Measurements from ENCODE around the gene KIF16B. TPM values are rescaled to one million over a fixed set of nuclear protein-coding genes. Genes with fewer than 3 reads are reported as not detected.

The KIF16B gene
- total and polyA plus RNA-seq, 2 experiments from 2014 or later = 6.5 to 11.1 TPM

DNA sequence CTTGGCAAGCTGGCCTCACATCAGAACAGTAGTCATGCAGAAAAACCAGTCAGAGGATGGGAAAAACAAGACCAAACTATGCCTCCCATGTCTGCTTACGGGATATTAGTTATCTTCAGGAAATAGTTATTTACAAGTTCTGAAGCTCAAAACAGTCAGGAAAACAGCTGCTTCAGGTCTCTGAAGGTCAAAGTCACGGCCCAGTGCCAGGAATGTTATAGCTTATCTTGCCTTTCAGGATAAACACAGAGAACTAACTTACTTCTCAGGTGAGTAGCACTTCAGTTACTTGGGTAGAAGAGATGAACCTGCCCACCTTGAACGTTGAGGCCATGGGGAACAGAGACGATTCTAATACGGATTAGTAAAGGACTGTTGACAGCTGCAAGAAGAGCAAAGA is 310.7 kb downstream of the KIF16B start (continued):
- TF ChIP-seq POLR2AphosphoS5 (IDR thresholded peaks at IDR 0.05; ENCODE audit: low read depth) (no peak), JUNB (IDR thresholded peaks at IDR 0.05; ENCODE audit: unreplicated experiment) (no peak)
- TF ChIP-seq, protein P1, sequence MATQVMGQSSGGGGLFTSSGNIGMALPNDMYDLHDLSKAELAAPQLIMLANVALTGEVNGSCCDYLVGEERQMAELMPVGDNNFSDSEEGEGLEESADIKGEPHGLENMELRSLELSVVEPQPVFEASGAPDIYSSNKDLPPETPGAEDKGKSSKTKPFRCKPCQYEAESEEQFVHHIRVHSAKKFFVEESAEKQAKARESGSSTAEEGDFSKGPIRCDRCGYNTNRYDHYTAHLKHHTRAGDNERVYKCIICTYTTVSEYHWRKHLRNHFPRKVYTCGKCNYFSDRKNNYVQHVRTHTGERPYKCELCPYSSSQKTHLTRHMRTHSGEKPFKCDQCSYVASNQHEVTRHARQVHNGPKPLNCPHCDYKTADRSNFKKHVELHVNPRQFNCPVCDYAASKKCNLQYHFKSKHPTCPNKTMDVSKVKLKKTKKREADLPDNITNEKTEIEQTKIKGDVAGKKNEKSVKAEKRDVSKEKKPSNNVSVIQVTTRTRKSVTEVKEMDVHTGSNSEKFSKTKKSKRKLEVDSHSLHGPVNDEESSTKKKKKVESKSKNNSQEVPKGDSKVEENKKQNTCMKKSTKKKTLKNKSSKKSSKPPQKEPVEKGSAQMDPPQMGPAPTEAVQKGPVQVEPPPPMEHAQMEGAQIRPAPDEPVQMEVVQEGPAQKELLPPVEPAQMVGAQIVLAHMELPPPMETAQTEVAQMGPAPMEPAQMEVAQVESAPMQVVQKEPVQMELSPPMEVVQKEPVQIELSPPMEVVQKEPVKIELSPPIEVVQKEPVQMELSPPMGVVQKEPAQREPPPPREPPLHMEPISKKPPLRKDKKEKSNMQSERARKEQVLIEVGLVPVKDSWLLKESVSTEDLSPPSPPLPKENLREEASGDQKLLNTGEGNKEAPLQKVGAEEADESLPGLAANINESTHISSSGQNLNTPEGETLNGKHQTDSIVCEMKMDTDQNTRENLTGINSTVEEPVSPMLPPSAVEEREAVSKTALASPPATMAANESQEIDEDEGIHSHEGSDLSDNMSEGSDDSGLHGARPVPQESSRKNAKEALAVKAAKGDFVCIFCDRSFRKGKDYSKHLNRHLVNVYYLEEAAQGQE (IDR thresholded peaks at IDR 0.05; ENCODE audit: unreplicated experiment) = no peak
- TF ChIP-seq, protein P2, sequence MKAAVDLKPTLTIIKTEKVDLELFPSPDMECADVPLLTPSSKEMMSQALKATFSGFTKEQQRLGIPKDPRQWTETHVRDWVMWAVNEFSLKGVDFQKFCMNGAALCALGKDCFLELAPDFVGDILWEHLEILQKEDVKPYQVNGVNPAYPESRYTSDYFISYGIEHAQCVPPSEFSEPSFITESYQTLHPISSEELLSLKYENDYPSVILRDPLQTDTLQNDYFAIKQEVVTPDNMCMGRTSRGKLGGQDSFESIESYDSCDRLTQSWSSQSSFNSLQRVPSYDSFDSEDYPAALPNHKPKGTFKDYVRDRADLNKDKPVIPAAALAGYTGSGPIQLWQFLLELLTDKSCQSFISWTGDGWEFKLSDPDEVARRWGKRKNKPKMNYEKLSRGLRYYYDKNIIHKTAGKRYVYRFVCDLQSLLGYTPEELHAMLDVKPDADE (IDR thresholded peaks at IDR 0.05) = no peak

DNA sequence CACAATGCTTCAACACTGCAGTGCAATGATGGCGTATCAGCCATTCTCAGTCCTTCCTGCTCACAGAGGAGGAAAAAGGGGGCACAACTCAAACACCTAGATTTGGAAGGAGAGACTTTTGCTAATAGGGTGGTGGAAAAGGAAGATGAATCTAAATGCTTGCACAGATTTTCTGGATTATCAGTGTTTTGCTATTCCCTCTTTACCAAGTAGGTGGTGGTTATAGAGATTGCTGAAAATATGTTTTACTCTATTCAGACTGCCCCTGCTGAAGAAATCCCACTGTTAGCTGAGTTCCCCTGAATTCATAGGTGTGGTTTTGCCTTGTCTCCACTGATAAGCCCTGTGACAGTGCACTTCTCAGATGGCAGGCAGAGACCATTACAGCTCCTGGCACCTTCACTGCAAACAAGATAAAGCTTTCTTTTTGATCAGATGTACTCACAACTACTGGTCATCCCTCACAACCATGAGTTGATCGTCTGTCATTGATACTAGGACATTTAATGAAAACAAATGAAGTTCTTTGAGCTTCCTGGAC is 311.4 kb downstream of the KIF16B start:
- no peaks in the 10 kb centered on the region for H3K79me2 ChIP-seq (replicated peaks; ENCODE audit: insufficient read depth)
- Mint-ChIP-seq H3K9me3 (peaks cover 13% of the 10 kb centered on the region), H3K4me1 (no peaks in the 10 kb centered on the region), H3K36me3 (ENCODE audit: low read depth) (peaks cover 14% of the 10 kb centered on the region), H3K27me3 (ENCODE audit: insufficient read depth, low read depth, poor library complexity) (no peaks in the 10 kb centered on the region), H3K4me3 (no peak overlapping the region), H3K27ac (no peak overlapping the region)
- TF ChIP-seq, protein P2 (IDR thresholded peaks at IDR 0.05) = no peak
- TF ChIP-seq CREB1 (CRISPR knock-in tag; IDR thresholded peaks at IDR 0.05; ENCODE audit: low read depth) = no peak
- no peak for TF ChIP-seq POLR2AphosphoS5 (IDR thresholded peaks at IDR 0.05; ENCODE audit: low read depth)
- TF ChIP-seq CTCF (conservative IDR thresholded peaks at IDR 0.05; ENCODE audit: low read depth in 2 of 2) = no peak
- TF ChIP-seq NANOG (IDR thresholded peaks at IDR 0.05; ENCODE audit: borderline replicate concordance) = no peak
- H3K27ac ChIP-seq (ENCODE audit: low read depth) = no peak overlapping the region
- H3K4me1 ChIP-seq (ENCODE audit: insufficient read depth) = no peaks in the 10 kb centered on the region
- H3F3A ChIP-seq (replicated peaks; ENCODE audit: low read depth) = no peaks in the 10 kb centered on the region
- no peak for DNase-seq (ENCODE audit: low spot score)
- no peak for ATAC-seq
- H2AFZ ChIP-seq = peak overlapping the region; percentile 43; the same call in 1 of the 2 replicates
- H3K9me2 ChIP-seq (ENCODE audit: insufficient read depth) = peaks cover 3% of the 10 kb centered on the region; the same call in 1 of the 2 replicates
- no peaks in the 10 kb centered on the region for H4K20me1 ChIP-seq (replicated peaks; ENCODE audit: insufficient read depth)
- no peak overlapping the region for H3K4me2 ChIP-seq
- H3K36me3 ChIP-seq (ENCODE audit: insufficient read depth) = no peaks in the 10 kb centered on the region
- no peak overlapping the region for H3K4me3 ChIP-seq
- H3K27me3 ChIP-seq (ENCODE audit: insufficient read depth) = no peaks in the 10 kb centered on the region

Data from GM23338 (cell line).